Measurements from ENCODE around the gene RDH5.

GRCh38 chr12:55724940-55725309 is 4.7 kb downstream of the RDH5 start:
- TF ChIP-seq CREB1 (IDR thresholded peaks at IDR 0.05) (no peak), CREB1 (CRISPR knock-in tag; IDR thresholded peaks at IDR 0.05) (no peak), BRCA1 (CRISPR knock-in tag; IDR thresholded peaks at IDR 0.05) (no peak), HDAC6 (IDR thresholded peaks at IDR 0.05; ENCODE audit: low read depth, low read length) (no peak), MXI1 (IDR thresholded peaks at IDR 0.05; ENCODE audit: borderline replicate concordance, low read depth, low read length) (no peak), RFX5 (IDR thresholded peaks at IDR 0.05; ENCODE audit: low read depth, low read length) (no peak), THRA (CRISPR knock-in tag; IDR thresholded peaks at IDR 0.05; ENCODE audit: borderline replicate concordance) (no peak), ZBTB21 (CRISPR knock-in tag; IDR thresholded peaks at IDR 0.05) (no peak), REPIN1 (CRISPR knock-in tag; IDR thresholded peaks at IDR 0.05; ENCODE audit: borderline replicate concordance, low read depth) (no peak), HNRNPUL1 (IDR thresholded peaks at IDR 0.05; ENCODE audit: low read depth, low read length) (no peak), HMG20B (CRISPR knock-in tag; conservative IDR thresholded peaks at IDR 0.05) (no peak), TFE3 (CRISPR knock-in tag; IDR thresholded peaks at IDR 0.05) (no peak), SP4 (CRISPR knock-in tag; IDR thresholded peaks at IDR 0.05) (no peak), TBP (CRISPR knock-in tag; IDR thresholded peaks at IDR 0.05) (no peak)
- TF ChIP-seq, protein P1, sequence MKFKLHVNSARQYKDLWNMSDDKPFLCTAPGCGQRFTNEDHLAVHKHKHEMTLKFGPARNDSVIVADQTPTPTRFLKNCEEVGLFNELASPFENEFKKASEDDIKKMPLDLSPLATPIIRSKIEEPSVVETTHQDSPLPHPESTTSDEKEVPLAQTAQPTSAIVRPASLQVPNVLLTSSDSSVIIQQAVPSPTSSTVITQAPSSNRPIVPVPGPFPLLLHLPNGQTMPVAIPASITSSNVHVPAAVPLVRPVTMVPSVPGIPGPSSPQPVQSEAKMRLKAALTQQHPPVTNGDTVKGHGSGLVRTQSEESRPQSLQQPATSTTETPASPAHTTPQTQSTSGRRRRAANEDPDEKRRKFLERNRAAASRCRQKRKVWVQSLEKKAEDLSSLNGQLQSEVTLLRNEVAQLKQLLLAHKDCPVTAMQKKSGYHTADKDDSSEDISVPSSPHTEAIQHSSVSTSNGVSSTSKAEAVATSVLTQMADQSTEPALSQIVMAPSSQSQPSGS (CRISPR knock-in tag; IDR thresholded peaks at IDR 0.05) = no peak
